ENCODE data around the gene C7orf33.
"Not testable (repeated sequence)": the region's sequence is repeated elsewhere in the genome, so short reads cannot be mapped to it uniquely, and the experiment has no call there.

Gene C7orf33

DNA sequence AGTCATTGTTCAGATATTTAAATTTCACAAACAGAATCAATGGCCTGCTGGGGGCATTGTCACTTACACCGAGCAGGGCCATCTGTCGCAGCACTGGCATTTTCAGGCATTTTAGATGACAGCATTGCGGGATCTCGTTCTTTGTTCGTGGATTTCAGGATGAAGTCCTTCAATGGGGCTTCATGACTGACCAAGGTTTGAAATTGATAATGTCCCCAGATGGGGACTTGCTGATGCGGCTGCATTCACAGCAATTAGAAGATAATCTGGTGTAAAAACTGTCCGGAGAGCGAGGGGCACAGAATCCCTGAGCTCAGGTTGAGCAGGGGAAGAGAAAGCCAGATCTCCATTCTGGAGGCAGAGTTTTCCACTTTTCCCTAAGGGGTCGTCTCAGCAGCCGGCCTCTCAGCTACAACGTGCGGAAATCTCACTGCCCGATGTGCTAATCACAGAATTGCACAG lies 1.9 kb upstream of the C7orf33 start:
- Histone ChIP-seq H3K36me3 (replicated peaks in 1 of 2; ENCODE audit: control insufficient read depth in 2 of 2, insufficient read depth in 2 of 2, low read length in 2 of 2) (no peaks in the 10 kb centered on the region), H3K4me2 (ENCODE audit: insufficient read depth, low read length, poor library complexity, severe bottlenecking) (no peak overlapping the region), H2BK15ac (ENCODE audit: low read length) (no peak overlapping the region), H2AFZ (ENCODE audit: low read length) (peak overlapping the region; percentile 63), H3K18ac (ENCODE audit: low read length) (peak overlapping the region; percentile 5), H3K79me1 (ENCODE audit: low read depth, low read length) (no peaks in the 10 kb centered on the region), H2BK120ac (ENCODE audit: low read depth, low read length) (no peak overlapping the region), H4K91ac (ENCODE audit: low read depth, low read length, poor library complexity) (no peak overlapping the region), H2BK5ac (ENCODE audit: low read length) (no peak overlapping the region), H3K27ac (replicated peaks; ENCODE audit: low read length) (no peak overlapping the region), H2AK5ac (ENCODE audit: low read depth, low read length) (no peak overlapping the region), H3K23ac (ENCODE audit: low read depth, low read length, poor library complexity) (no peak overlapping the region), H3K4me1 (ENCODE audit: control insufficient read depth in 2 of 2, insufficient read depth in 1 of 2, low read depth in 1 of 2, low read length in 2 of 2) (peaks cover 6 to 11% of the 10 kb centered on the region in 2 donors), H3K4me3 (ENCODE audit: low read length in 2 of 2) (no peak overlapping the region), H3K27me3 (ENCODE audit: control insufficient read depth in 3 of 3, insufficient read depth in 3 of 3, low read depth in 1 of 3, low read length in 3 of 3) (peaks cover 0 to 7% (median 0%) of the 10 kb centered on the region in 3 experiments), H4K8ac (ENCODE audit: low read depth, low read length) (no peak overlapping the region), H2BK12ac (ENCODE audit: low read length) (no peak overlapping the region), H3K4ac (ENCODE audit: low read length) (no peak overlapping the region), H3K9me3 (replicated peaks in 1 of 2; ENCODE audit: control insufficient read depth in 2 of 2, insufficient read depth in 1 of 2, low read depth in 1 of 2, low read length in 2 of 2) (no peaks in the 10 kb centered on the region), H3K14ac (ENCODE audit: low read length) (no peak overlapping the region), H3K9ac (ENCODE audit: low read depth, low read length, poor library complexity) (no peak overlapping the region)
- no peak for DNase-seq (ENCODE audit: low spot score)
- WGBS, 2 donors (ENCODE audit: extremely low coverage in 2 of 2, insufficient read length in 2 of 2, insufficient replicate concordance in 1 of 2) = no CpG with 5 or more reads among the region's 13 CpGs

DNA sequence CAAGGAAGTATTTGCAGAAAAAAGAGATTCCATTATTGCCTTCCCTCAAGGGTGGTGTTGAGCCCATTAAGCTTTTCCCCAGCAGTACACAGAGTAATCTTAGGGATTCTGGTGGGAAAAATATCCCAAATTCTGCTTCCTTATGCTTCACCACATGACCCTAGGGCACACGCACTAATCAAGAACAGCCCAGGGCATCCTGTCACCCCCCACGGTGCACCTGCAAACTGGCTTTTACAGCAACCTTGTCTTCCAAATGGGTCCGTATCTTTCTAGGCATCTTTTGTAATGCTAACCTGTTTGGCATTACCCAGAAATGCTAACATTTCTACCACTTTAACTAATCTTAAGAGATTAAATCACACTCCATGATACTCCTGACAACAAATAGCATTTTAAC lies 926 bp upstream of the C7orf33 start:
- Histone ChIP-seq H3K4me3 (ENCODE audit: low read length in 2 of 2) (no peak overlapping the region), H3K4me1 (ENCODE audit: control insufficient read depth in 2 of 2, insufficient read depth in 1 of 2, low read depth in 1 of 2, low read length in 2 of 2) (peaks cover 6 to 11% of the 10 kb centered on the region in 2 donors), H2BK5ac (ENCODE audit: low read length) (no peak overlapping the region), H3K23ac (ENCODE audit: low read depth, low read length, poor library complexity) (no peak overlapping the region), H3K27me3 (ENCODE audit: control insufficient read depth in 3 of 3, insufficient read depth in 3 of 3, low read depth in 1 of 3, low read length in 3 of 3) (peaks cover 0 to 7% (median 0%) of the 10 kb centered on the region in 3 experiments), H3K9ac (ENCODE audit: low read depth, low read length, poor library complexity) (no peak overlapping the region), H2AFZ (ENCODE audit: low read length) (no peak overlapping the region), H2BK120ac (ENCODE audit: low read depth, low read length) (no peak overlapping the region), H2AK5ac (ENCODE audit: low read depth, low read length) (no peak overlapping the region), H4K8ac (ENCODE audit: low read depth, low read length) (no peak overlapping the region), H3K14ac (ENCODE audit: low read length) (no peak overlapping the region), H3K9me3 (replicated peaks in 1 of 2; ENCODE audit: control insufficient read depth in 2 of 2, insufficient read depth in 1 of 2, low read depth in 1 of 2, low read length in 2 of 2) (no peaks in the 10 kb centered on the region), H3K79me1 (ENCODE audit: low read depth, low read length) (no peaks in the 10 kb centered on the region), H2BK15ac (ENCODE audit: low read length) (no peak overlapping the region), H3K4me2 (ENCODE audit: insufficient read depth, low read length, poor library complexity, severe bottlenecking) (no peak overlapping the region), H3K4ac (ENCODE audit: low read length) (no peak overlapping the region), H3K36me3 (replicated peaks in 1 of 2; ENCODE audit: control insufficient read depth in 2 of 2, insufficient read depth in 2 of 2, low read length in 2 of 2) (no peaks in the 10 kb centered on the region), H2BK12ac (ENCODE audit: low read length) (no peak overlapping the region), H4K91ac (ENCODE audit: low read depth, low read length, poor library complexity) (no peak overlapping the region), H3K27ac (replicated peaks; ENCODE audit: low read length) (no peak overlapping the region), H3K18ac (ENCODE audit: low read length) (no peak overlapping the region)
- DNase-seq (ENCODE audit: low spot score) = no peak
- WGBS, 2 donors (ENCODE audit: extremely low coverage in 2 of 2, insufficient read length in 2 of 2, insufficient replicate concordance in 1 of 2) = no CpG with 5 or more reads among the region's 3 CpGs

DNA sequence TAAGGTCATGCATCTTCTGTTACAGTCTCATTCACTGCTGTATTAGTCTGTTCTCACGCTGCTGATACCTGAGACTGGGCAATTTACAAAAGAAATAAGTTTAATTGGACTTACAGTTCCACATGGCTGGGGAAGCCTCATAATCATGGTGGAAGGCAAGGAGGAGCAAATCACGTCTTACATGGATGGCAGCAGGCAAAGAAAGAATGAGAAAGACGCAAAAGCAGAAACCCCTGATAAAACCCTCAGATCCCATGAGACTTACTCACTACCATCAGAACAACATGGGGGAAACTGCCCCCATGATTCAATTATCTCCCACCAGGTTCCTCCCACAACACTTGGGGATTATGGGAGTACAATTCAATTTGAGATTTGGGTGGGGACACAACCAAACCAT lies 5.8 kb downstream of the C7orf33 start:
- not testable (repeated sequence) for H3K18ac ChIP-seq (ENCODE audit: low read length); H3K4me2 ChIP-seq (ENCODE audit: insufficient read depth, low read length, poor library complexity, severe bottlenecking); H3K4ac ChIP-seq (ENCODE audit: low read length); H2BK5ac ChIP-seq (ENCODE audit: low read length); H4K8ac ChIP-seq (ENCODE audit: low read depth, low read length); H2AK5ac ChIP-seq (ENCODE audit: low read depth, low read length); H3K14ac ChIP-seq (ENCODE audit: low read length); H3K27ac ChIP-seq (replicated peaks; ENCODE audit: low read length); H2BK15ac ChIP-seq (ENCODE audit: low read length); H4K91ac ChIP-seq (ENCODE audit: low read depth, low read length, poor library complexity); H2AFZ ChIP-seq (ENCODE audit: low read length); H3K27me3 ChIP-seq (ENCODE audit: control insufficient read depth in 3 of 3, insufficient read depth in 3 of 3, low read depth in 1 of 3, low read length in 3 of 3); H3K23ac ChIP-seq (ENCODE audit: low read depth, low read length, poor library complexity); H2BK12ac ChIP-seq (ENCODE audit: low read length); H2BK120ac ChIP-seq (ENCODE audit: low read depth, low read length); H3K4me1 ChIP-seq (ENCODE audit: control insufficient read depth in 2 of 2, insufficient read depth in 1 of 2, low read depth in 1 of 2, low read length in 2 of 2); H3K4me3 ChIP-seq (ENCODE audit: low read length in 2 of 2); H3K9ac ChIP-seq (ENCODE audit: low read depth, low read length, poor library complexity); H3K9me3 ChIP-seq (replicated peaks in 1 of 2; ENCODE audit: control insufficient read depth in 2 of 2, insufficient read depth in 1 of 2, low read depth in 1 of 2, low read length in 2 of 2); DNase-seq (ENCODE audit: low spot score); H3K36me3 ChIP-seq (replicated peaks in 1 of 2; ENCODE audit: control insufficient read depth in 2 of 2, insufficient read depth in 2 of 2, low read length in 2 of 2); H3K79me1 ChIP-seq (ENCODE audit: low read depth, low read length)
- WGBS, 2 donors (ENCODE audit: extremely low coverage in 2 of 2, insufficient read length in 2 of 2, insufficient replicate concordance in 1 of 2) = no CpG with 5 or more reads among the region's 3 CpGs

DNA sequence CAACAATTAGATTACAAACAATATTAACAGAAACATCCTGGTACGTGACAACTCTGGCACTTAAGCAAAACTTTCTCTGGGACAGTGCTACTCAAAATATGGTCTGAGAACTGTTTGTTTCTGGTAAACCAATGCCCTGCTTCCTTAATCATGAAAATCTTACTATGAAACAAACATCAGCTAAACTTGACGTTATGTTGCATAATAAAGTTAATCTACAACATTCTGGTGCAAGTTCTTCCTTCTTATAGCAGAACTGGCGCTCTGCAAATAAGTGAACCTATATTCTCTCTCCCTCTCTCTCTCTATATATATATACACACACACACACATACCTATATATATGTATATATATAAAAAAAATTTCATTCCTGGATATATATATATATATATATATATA lies 7.8 kb downstream of the C7orf33 start:
- no peak overlapping the region for H2AK5ac ChIP-seq (ENCODE audit: low read depth, low read length)
- no peak overlapping the region for H3K4me2 ChIP-seq (ENCODE audit: insufficient read depth, low read length, poor library complexity, severe bottlenecking)
- no CpG with 5 or more reads among the region's 3 CpGs for WGBS, 2 donors (ENCODE audit: extremely low coverage in 2 of 2, insufficient read length in 2 of 2, insufficient replicate concordance in 1 of 2)
- no peak for DNase-seq (ENCODE audit: low spot score)
- no peak overlapping the region for H2BK12ac ChIP-seq (ENCODE audit: low read length)
- H3K9ac ChIP-seq (ENCODE audit: low read depth, low read length, poor library complexity) = no peak overlapping the region
- H3K4me3 ChIP-seq (ENCODE audit: low read length in 2 of 2) = no peak overlapping the region
- H2BK120ac ChIP-seq (ENCODE audit: low read depth, low read length) = no peak overlapping the region
- no peak overlapping the region for H2BK15ac ChIP-seq (ENCODE audit: low read length)
- no peaks in the 10 kb centered on the region for H3K27me3 ChIP-seq (ENCODE audit: control insufficient read depth in 3 of 3, insufficient read depth in 3 of 3, low read depth in 1 of 3, low read length in 3 of 3)
- no peak overlapping the region for H3K27ac ChIP-seq (replicated peaks; ENCODE audit: low read length)
- H3K9me3 ChIP-seq (replicated peaks in 1 of 2; ENCODE audit: control insufficient read depth in 2 of 2, insufficient read depth in 1 of 2, low read depth in 1 of 2, low read length in 2 of 2) = no peaks in the 10 kb centered on the region
- H3K18ac ChIP-seq (ENCODE audit: low read length) = no peak overlapping the region
- H3K23ac ChIP-seq (ENCODE audit: low read depth, low read length, poor library complexity) = no peak overlapping the region
- no peak overlapping the region for H4K91ac ChIP-seq (ENCODE audit: low read depth, low read length, poor library complexity)
- H2BK5ac ChIP-seq (ENCODE audit: low read length) = no peak overlapping the region
- H4K8ac ChIP-seq (ENCODE audit: low read depth, low read length) = no peak overlapping the region
- no peaks in the 10 kb centered on the region for H3K79me1 ChIP-seq (ENCODE audit: low read depth, low read length)
- no peak overlapping the region for H3K4ac ChIP-seq (ENCODE audit: low read length)
- no peaks in the 10 kb centered on the region for H3K36me3 ChIP-seq (replicated peaks in 1 of 2; ENCODE audit: control insufficient read depth in 2 of 2, insufficient read depth in 2 of 2, low read length in 2 of 2)
- H2AFZ ChIP-seq (ENCODE audit: low read length) = no peak overlapping the region
- H3K4me1 ChIP-seq (ENCODE audit: control insufficient read depth in 2 of 2, insufficient read depth in 1 of 2, low read depth in 1 of 2, low read length in 2 of 2) = no peaks in the 10 kb centered on the region
- H3K14ac ChIP-seq (ENCODE audit: low read length) = no peak overlapping the region
